Fibroblast of lung (primary cell): Measurements from ENCODE around the gene RBM20. TPM values are rescaled to one million over a fixed set of nuclear protein-coding genes. Genes with fewer than 3 reads are reported as not detected.
"Not testable (repeated sequence)": the region's sequence is repeated elsewhere in the genome, so short reads cannot be mapped to it uniquely, and the experiment has no call there.

Source experiments
- DNase-seq, 2 donors: peaks; one replicate each; pipeline versions ENCODE4 v3.0.0 to v3.0.0-alpha.2; 2010; ENCODE audit warnings: low read depth in 2 of 2
- H2AFZ ChIP-seq: 2 replicates; pipeline ENCODE4 v1.5.1; 2012; ENCODE audit warnings: low read length, control low read depth, inconsistent platforms
- H3K27ac ChIP-seq: 2 replicates; pipeline ENCODE4 v1.5.1; 2011; ENCODE audit warnings: low read length, control low read depth; ENCODE audit not compliant: insufficient read depth
- H3K27me3 ChIP-seq: 2 replicates; pipeline ENCODE4 v1.5.1; 2011; ENCODE audit warnings: mild to moderate bottlenecking, low read length; ENCODE audit not compliant: control insufficient read depth, insufficient read depth
- H3K36me3 ChIP-seq: 2 replicates; pipeline ENCODE4 v1.5.1; 2011; ENCODE audit warnings: low read length; ENCODE audit not compliant: control insufficient read depth, insufficient read depth
- H3K4me1 ChIP-seq: 2 replicates; pipeline ENCODE4 v1.5.1; 2011; ENCODE audit warnings: low read length; ENCODE audit not compliant: control insufficient read depth, insufficient read depth; ENCODE audit errors: extremely low read depth
- H3K4me2 ChIP-seq: 2 replicates; pipeline ENCODE4 v1.5.1; 2011; ENCODE audit warnings: low read length, control low read depth; ENCODE audit not compliant: insufficient read depth; ENCODE audit errors: extremely low read depth
- H3K4me3 ChIP-seq, 4 experiments: fragments of 200-600 bp in 1 of 4; sonication (generic) in 1 of 4; replicated peaks in 1 of 4; 2 replicates each; pipeline ENCODE4 v1.5.1; 2011 to 2016; ENCODE audit warnings: low read length in 4 of 4, low read depth in 3 of 4, mild to moderate bottlenecking in 3 of 4, control low read depth in 2 of 4, inconsistent platforms in 1 of 4, mixed read lengths in 1 of 4; ENCODE audit not compliant: insufficient read depth in 1 of 4; ENCODE audit errors: control extremely low read depth in 1 of 4
- H3K79me2 ChIP-seq: 2 replicates; pipeline ENCODE4 v1.5.1; 2012; ENCODE audit warnings: mild to moderate bottlenecking, low read length, inconsistent platforms; ENCODE audit not compliant: control insufficient read depth, insufficient read depth
- H3K9ac ChIP-seq: 2 replicates; pipeline ENCODE4 v1.5.1; 2011; ENCODE audit warnings: mild to moderate bottlenecking, low read length, control low read depth; ENCODE audit not compliant: insufficient read depth
- H3K9me3 ChIP-seq: 2 replicates; pipeline ENCODE4 v1.5.1; 2012; ENCODE audit warnings: low read depth, low read length; ENCODE audit not compliant: control insufficient read depth, insufficient read depth
- H4K20me1 ChIP-seq: 2 replicates; pipeline ENCODE4 v1.5.1; 2011; ENCODE audit warnings: low read length; ENCODE audit not compliant: control insufficient read depth, insufficient read depth; ENCODE audit errors: extremely low read depth
- CTCF ChIP-seq, 2 donors: IDR thresholded peaks in 1 of 2; conservative IDR thresholded peaks in 1 of 2; 1 replicate in 1 of 2; 2 replicates in 1 of 2; pipeline ENCODE4 v1.5.1; 2011 to 2012; ENCODE audit warnings: low read length in 2 of 2, control low read depth in 1 of 2, inconsistent platforms in 1 of 2, low read depth in 1 of 2, mild to moderate bottlenecking in 1 of 2
- EZH2 ChIP-seq: IDR thresholded peaks from 2 replicates; pipeline ENCODE4 v1.5.1; 2012; ENCODE audit warnings: low read length, control low read depth, mild to moderate bottlenecking; ENCODE audit errors: missing control alignments
- polyA plus RNA-seq, 2 donors: library from polyadenylated mRNA; depleted of rRNA in 1 of 2; stranded (reverse) in 1 of 2; unstranded in 1 of 2; fragments of >200 nt; gene quantifications; 2 replicates each; pipeline ENCODE4 v1.2.1, GENCODE V29; 2011 to 2012; ENCODE audit warnings: missing spikeins in 1 of 2
- total RNA-seq: library from RNA; depleted of rRNA; stranded (reverse); fragments of >200 nt; gene quantifications from 2 replicates; pipeline ENCODE4 v1.2.1, GENCODE V29; 2014

The RBM20 gene
- total and polyA plus RNA-seq, 2 donors (not counting 1 experiment from before 2014, with no cell fraction given): under 0.01 to 0.05 TPM

GRCh38 chr10:110618230-110618610 is 25.9 kb upstream of the RBM20 start:
- Histone ChIP-seq H3K9ac (no peak overlapping the region), H2AFZ (no peak overlapping the region), H3K4me1 (no peaks in the 10 kb centered on the region), H3K4me3 (no peak overlapping the region), H3K79me2 (no peaks in the 10 kb centered on the region), H3K27ac (no peak overlapping the region), H3K4me2 (no peak overlapping the region), H3K36me3 (no peaks in the 10 kb centered on the region), H3K27me3 (no peaks in the 10 kb centered on the region), H4K20me1 (no peaks in the 10 kb centered on the region), H3K9me3 (no peaks in the 10 kb centered on the region)
- no peak for DNase-seq
- no peak for TF ChIP-seq CTCF (conservative IDR thresholded peaks at IDR 0.05 in 1 of 2, IDR thresholded peaks at IDR 0.05 in 1 of 2; ENCODE audit: low read depth in 1 of 2, low read length in 2 of 2)
- no peak for TF ChIP-seq EZH2

GRCh38 chr10:110619514-110620397 is 24.4 kb upstream of the RBM20 start:
- no peak overlapping the region for H3K4me3 ChIP-seq

GRCh38 chr10:110620398-110620719 is 23.8 kb upstream of the RBM20 start:
- H3K79me2 ChIP-seq: no peaks in the 10 kb centered on the region

More at GRCh38 chr10:110619514-110620397, 24.4 kb upstream of the RBM20 start:
- Histone ChIP-seq H2AFZ (no peak overlapping the region), H3K36me3 (no peaks in the 10 kb centered on the region), H3K4me2 (no peak overlapping the region), H4K20me1 (no peaks in the 10 kb centered on the region), H3K9me3 (no peaks in the 10 kb centered on the region), H3K79me2 (no peaks in the 10 kb centered on the region), H3K9ac (no peak overlapping the region), H3K27me3 (peaks cover 2% of the 10 kb centered on the region), H3K4me1 (no peaks in the 10 kb centered on the region), H3K27ac (no peak overlapping the region)
- no peak for DNase-seq
- no peak for TF ChIP-seq CTCF (conservative IDR thresholded peaks at IDR 0.05 in 1 of 2, IDR thresholded peaks at IDR 0.05 in 1 of 2; ENCODE audit: low read depth in 1 of 2, low read length in 2 of 2)
- TF ChIP-seq EZH2: no peak

DNA sequence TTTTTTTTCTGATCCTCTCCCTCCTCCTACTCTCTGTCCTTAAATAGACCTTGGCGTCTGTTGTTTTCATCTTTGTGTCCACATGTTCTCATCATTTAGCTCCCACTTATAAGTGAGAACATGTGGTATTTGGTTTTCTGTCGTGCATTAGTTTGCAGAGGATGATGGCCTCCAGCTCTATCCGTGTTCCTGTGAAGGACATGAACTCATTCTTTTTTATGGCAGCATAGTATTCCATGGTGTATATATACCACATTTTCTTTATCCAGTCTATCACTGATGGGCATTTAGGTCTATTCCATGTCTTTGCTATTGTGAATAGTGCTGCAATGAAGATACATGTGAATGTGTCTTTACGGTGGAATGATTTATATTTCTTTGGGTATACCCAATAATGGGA is 20.8 kb upstream of the RBM20 start:
- not testable (repeated sequence) for H3K4me2 ChIP-seq, H3K36me3 ChIP-seq, H2AFZ ChIP-seq, H3K79me2 ChIP-seq, DNase-seq, H3K9me3 ChIP-seq, H3K4me1 ChIP-seq, H3K4me3 ChIP-seq, H3K27ac ChIP-seq, H3K9ac ChIP-seq, H4K20me1 ChIP-seq, H3K27me3 ChIP-seq

More at GRCh38 chr10:110620398-110620719, 23.8 kb upstream of the RBM20 start:
- H3K36me3 ChIP-seq: no peaks in the 10 kb centered on the region
- H3K4me1 ChIP-seq: no peaks in the 10 kb centered on the region
- H2AFZ ChIP-seq: no peak overlapping the region
- no peaks in the 10 kb centered on the region for H4K20me1 ChIP-seq
- H3K9me3 ChIP-seq: no peaks in the 10 kb centered on the region
- TF ChIP-seq CTCF (conservative IDR thresholded peaks at IDR 0.05 in 1 of 2, IDR thresholded peaks at IDR 0.05 in 1 of 2; ENCODE audit: low read depth in 1 of 2, low read length in 2 of 2) (no peak), EZH2 (no peak)
- DNase-seq: no peak
- no peak overlapping the region for H3K4me3 ChIP-seq
- no peak overlapping the region for H3K9ac ChIP-seq
- H3K27me3 ChIP-seq: peaks cover 4% of the 10 kb centered on the region
- H3K4me2 ChIP-seq: no peak overlapping the region
- no peak overlapping the region for H3K27ac ChIP-seq
